ENCODE data around the gene HIGD1A.
A peak's percentile ranks its signal among the peaks of the same experiment; 100 is the strongest.

The HIGD1A gene

GRCh38 chr3:42753757-42754156 lies 50.5 kb downstream of the HIGD1A start:
- DNase-seq, result no peak

DNA sequence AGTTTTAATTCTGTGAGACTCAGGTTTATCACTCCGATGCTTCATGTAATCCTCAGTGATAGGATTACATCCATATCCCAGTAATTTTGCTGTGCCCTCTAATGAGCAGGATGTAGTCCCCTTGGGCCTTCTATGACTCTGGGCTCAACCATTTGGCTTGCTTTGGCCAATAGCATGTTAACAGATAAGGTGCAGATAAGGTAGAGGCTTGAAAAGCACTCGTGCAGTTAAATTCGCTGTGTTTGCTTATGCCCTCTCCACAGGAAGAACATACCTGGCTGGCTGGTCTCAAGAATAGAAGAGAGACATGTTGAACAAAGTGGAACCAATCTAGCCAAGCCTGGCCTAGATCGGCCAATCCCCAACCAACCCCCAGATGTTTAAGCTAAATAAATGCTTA lies 51.3 kb downstream of the HIGD1A start:
- no peak for DNase-seq

DNA sequence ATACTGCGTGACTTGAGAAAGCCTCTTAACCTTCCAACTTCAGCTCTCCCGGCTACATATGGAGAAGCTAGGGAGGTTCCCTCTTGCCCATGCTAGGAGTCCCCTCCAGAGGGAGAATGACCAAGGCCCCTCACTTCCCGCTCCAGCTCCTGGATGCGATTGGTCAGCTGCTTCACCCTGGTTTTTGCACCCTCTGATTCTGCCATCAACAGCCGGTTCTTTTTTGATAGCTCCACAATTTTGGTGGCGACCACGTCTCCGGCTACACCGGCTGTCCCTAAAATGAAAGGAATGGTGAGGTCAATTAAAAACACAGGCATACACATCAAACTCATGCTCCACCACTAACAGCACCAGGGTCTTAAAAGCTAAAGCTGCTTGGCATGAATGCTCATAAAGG lies 51.8 kb downstream of the HIGD1A start:
- DNase-seq, result no peak

- no peak for DNase-seq
These were observed 52.7 kb downstream of the HIGD1A start for GRCh38 chr3:42751609-42752008.

- no peak for DNase-seq
These were observed 53.5 kb downstream of the HIGD1A start for GRCh38 chr3:42750834-42751233.

GRCh38 chr3:42749753-42750231 lies 54.5 kb downstream of the HIGD1A start:
- DNase-seq, result peak; percentile 64 to 71 (median 64)

- DNase-seq, result no peak
These were observed 55.1 kb downstream of the HIGD1A start for GRCh38 chr3:42749025-42749752.

- peak in 1 of 3 donors; percentile 29 for DNase-seq
These were observed 56.7 kb downstream of the HIGD1A start for GRCh38 chr3:42747581-42747980.

GRCh38 chr3:42746455-42747450 lies 57.5 kb downstream of the HIGD1A start:
- DNase-seq, result no peak

- DNase-seq, result no peak
These were observed 58.4 kb downstream of the HIGD1A start for GRCh38 chr3:42745776-42746454.

GRCh38 chr3:42745291-42745745 lies 59.0 kb downstream of the HIGD1A start:
- DNase-seq, result no peak

DNA sequence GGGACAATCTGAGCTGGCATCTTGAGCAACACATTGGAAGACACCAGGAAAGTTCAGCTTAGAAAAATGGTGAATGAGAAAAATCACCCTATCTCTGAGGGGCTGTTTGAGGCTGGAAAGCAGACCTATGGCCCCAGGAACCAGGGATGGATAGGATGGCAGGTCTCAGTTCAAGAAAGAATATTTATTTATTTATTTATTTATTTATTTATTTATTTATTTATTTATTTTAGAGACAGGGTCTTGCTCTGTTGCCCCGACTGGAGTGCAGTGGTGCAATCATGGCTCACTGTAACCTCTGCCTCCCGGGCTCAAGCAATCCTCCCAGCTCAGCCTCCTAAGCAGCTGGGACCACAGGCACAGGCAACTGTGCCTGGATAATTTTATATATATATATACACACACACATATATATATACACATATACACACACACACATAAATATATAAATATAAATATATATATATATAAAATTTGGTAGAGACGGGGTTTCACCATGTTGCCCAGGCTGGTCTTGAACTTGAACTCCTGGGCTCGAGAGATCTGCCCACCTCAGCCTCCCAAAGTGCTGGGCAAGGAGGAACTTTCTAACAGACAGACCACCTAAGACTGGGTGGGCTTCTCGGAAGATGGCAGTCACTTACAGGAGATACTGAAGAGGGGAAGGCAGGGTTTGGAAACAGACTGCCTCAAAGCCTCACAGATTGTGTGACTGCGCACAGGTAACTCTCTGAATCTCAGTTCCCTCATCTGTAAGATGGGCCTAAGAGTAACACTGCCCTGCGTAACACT lies 60.9 kb downstream of the HIGD1A start:
- DNase-seq, result no peak

DNA sequence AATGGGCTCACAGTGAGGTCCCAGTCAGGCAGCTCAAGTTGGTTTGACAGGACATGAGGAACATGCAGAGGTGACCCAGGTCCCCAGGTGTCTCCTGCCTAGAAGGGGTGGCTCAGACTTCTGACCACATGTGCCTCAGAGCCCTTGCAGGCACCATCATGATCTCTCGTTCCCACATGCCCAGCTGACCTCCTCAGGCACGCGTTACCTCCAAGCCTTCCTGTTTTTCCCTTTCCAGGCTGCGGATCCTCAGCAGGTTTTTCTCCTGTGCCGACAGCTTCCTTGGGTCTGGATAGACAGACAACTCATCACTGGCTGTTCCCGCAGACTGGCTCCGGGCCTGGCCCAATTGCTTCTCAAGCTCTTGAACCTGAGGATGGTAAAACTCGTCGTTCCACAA lies 61.6 kb downstream of the HIGD1A start:
- DNase-seq, result no peak

DNA sequence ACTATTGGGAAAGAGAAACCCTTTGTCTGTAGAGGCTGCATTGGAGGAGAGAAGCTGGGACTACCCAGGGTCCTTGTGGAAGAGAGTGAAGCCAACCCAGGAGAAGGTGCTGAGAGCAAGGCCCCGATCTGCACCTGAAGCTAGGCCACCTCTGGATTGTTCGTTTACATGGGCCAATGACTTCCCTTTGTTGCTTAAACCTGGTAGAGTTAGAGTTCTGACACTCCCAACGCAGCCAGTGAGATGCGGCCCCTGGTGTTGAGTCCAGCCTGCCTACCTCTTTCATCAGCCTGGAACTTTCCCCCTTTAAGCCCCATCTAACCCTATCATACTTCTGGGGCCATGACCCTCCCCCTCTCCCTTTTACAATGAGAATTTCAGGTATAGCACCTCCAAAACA lies 62.0 kb downstream of the HIGD1A start:
- no peak for DNase-seq

DNA sequence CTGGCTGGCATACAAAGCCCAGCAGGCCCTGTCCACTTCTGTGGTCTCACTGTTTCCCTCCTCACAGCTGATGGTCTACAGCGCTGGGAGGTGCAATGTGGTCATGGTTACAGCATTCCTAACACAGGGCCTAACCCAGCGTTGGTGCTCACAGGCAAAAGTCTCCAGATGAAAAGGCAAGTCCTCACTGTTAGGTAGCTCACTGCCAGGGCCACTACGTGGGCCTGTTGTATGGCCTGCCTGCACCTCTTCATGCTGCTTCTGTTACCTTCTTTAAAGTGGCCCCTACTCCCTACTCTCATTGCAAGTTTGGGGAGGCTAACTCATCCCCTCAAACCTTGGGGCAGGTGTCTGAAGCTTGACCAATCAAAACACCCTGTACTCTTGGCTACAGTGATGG lies 62.5 kb downstream of the HIGD1A start:
- DNase-seq, result no peak

- DNase-seq, result peak in 1 of 3 donors; percentile 39
These were observed 64.7 kb downstream of the HIGD1A start for GRCh38 chr3:42739401-42740158.

- no peak for DNase-seq
These were observed 67.8 kb downstream of the HIGD1A start for GRCh38 chr3:42736531-42736930.

DNA sequence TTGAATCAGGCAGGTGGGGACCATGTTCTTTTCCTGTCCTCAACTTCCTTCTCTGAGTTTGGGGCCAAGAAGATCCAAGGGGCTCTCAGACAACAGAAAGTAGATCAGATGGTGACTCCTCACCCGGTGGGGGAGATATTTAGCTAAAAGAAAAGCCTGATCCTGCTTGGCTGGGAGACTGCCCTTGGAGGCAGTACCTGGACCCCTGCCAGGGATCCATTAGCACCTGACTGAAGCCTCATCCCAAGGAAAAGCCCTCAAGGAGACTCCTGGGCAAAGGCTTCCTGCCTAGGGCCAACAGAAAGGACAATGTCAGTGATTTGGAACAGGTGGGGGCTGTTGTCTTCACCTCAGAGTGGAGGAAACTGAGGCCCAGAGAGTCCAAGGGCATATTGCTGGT lies 68.2 kb downstream of the HIGD1A start:
- DNase-seq, result no peak

DNA sequence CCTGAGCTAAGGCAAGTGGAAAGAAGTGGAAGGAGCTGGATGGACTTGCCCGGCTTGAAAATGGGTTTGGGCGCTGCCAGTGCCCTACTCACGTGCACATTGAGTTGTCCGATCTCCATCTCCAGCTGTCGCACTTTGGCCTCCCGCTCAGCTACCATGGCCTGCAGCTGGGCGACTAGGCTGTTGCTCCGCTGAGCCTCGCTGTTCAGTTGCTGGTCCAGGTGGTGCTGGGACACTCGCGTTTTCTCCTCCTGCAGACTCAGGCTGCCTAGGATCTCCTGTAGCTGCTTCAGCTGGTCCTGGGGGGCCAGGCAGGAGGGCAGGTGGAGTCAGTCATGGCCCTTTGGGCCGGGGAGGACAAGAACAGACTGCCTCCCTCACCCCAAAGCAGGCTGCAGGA lies 68.7 kb downstream of the HIGD1A start:
- DNase-seq, result no peak

DNA sequence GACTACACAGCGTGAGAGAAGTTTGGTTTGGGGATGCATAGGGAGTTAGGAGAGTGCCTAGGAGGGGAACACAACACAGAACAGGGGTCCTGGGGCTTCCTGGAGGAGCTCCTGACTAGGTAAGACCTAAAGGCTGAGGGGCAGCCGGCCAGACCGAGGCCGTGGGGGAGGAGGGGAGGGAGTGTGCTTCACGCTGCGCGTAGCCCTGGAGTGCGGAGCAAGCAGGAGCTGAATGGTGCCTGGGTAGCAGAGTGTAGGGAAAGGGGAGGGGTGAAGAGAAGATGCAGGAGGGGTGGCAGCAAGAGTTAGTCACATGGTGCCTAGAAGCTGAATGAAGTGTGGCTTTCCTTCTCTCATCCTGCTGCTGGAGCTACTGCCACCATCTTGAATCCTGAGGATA lies 69.3 kb downstream of the HIGD1A start:
- DNase-seq, result no peak

GRCh38 chr3:42734263-42734860 lies 69.9 kb downstream of the HIGD1A start:
- no peak for DNase-seq
